Hepatocyte (in vitro differentiated cells): Measurements from ENCODE around the gene LRMDA. TPM values are rescaled to one million over a fixed set of nuclear protein-coding genes. Genes with fewer than 3 reads are reported as not detected.

Source experiments
- DNase-seq: peaks from one replicate; pipeline ENCODE4 v3.0.0-alpha.2; 2016; ENCODE audit warnings: low spot score
- H2AFZ ChIP-seq: fragments of 200-600 bp; sonication (generic); 2 replicates; pipeline ENCODE4 v1.6.0; 2016; ENCODE audit warnings: antibody characterized with exemption, mild to moderate bottlenecking
- H3K27ac ChIP-seq: fragments of 200-600 bp; sonication (generic); 2 replicates; pipeline ENCODE4 v1.5.1; 2016; ENCODE audit warnings: mild to moderate bottlenecking
- H3K27me3 ChIP-seq: fragments of 200-600 bp; sonication (generic); 2 replicates; pipeline ENCODE4 v1.6.1; 2016
- H3K36me3 ChIP-seq: fragments of 200-600 bp; sonication (generic); replicated peaks from 2 replicates; pipeline ENCODE4 v1.5.1; 2016; ENCODE audit warnings: low read depth; ENCODE audit not compliant: insufficient read depth
- H3K4me1 ChIP-seq: fragments of 200-600 bp; sonication (generic); 2 replicates; pipeline ENCODE4 v1.5.1; 2016; ENCODE audit warnings: mild to moderate bottlenecking, moderate library complexity; ENCODE audit not compliant: insufficient read depth
- H3K4me2 ChIP-seq: fragments of 200-600 bp; sonication (generic); 2 replicates; pipeline ENCODE4 v1.6.0; 2016
- H3K4me3 ChIP-seq: fragments of 200-600 bp; sonication (generic); 2 replicates; pipeline ENCODE4 v1.5.1; 2016; ENCODE audit warnings: mild to moderate bottlenecking
- H3K79me2 ChIP-seq: fragments of 200-600 bp; sonication (generic); 2 replicates; pipeline ENCODE4 v1.6.0; 2017; ENCODE audit warnings: mild to moderate bottlenecking
- H3K9me2 ChIP-seq: fragments of 200-600 bp; sonication (generic); replicated peaks from 2 replicates; pipeline ENCODE4 v1.6.0; 2017; ENCODE audit warnings: mild to moderate bottlenecking; ENCODE audit not compliant: insufficient read depth
- H3K9me3 ChIP-seq: fragments of 200-600 bp; sonication (generic); 2 replicates; pipeline ENCODE4 v1.5.1; 2016; ENCODE audit warnings: low read depth, mild to moderate bottlenecking
- H4K20me1 ChIP-seq: fragments of 200-600 bp; sonication (generic); 2 replicates; pipeline ENCODE4 v1.6.0; 2016; ENCODE audit warnings: mild to moderate bottlenecking; ENCODE audit not compliant: insufficient read depth, poor library complexity, severe bottlenecking
- EZH2 ChIP-seq: fragments of 200-600 bp; sonication (generic); IDR thresholded peaks from 2 replicates; pipeline ENCODE4 v1.6.1; 2016; ENCODE audit warnings: antibody characterized with exemption, mild to moderate bottlenecking, borderline replicate concordance
- EZH2phosphoT487 ChIP-seq: fragments of 200-600 bp; sonication (generic); IDR thresholded peaks from one replicate; pipeline ENCODE4 v1.6.1; 2018; ENCODE audit warnings: antibody characterized with exemption, mild to moderate bottlenecking, low read depth, moderate library complexity; ENCODE audit not compliant: unreplicated experiment, severe bottlenecking
- WGBS: methylation state at CpG from one replicate; pipeline ENCODE4 v1.1.6; 2016; ENCODE audit warnings: low lambda C conversion rate; ENCODE audit errors: missing lambda C conversion rate; 5-methylcytosine and 5-hydroxymethylcytosine counted together
- polyA plus RNA-seq: library from polyadenylated mRNA; unstranded; fragments of >200 nt; fragmentation: Nextera tagmentation; extraction: Ambion mirVana; gene quantifications from 2 replicates; pipeline ENCODE4 v1.2.1, GENCODE V29; 2016
- total RNA-seq: library from RNA; depleted of rRNA; stranded (reverse); fragments of >200 nt; gene quantifications from 2 replicates; pipeline ENCODE4 v1.2.3, GENCODE V29; 2014
- TF ChIP-seq, protein P1 (sequence below): fragments of 200-600 bp; sonication (generic); IDR thresholded peaks from 2 replicates; pipeline ENCODE4 v1.5.1; 2016; ENCODE audit warnings: antibody characterized with exemption, mild to moderate bottlenecking; ENCODE audit not compliant: poor library complexity

Gene LRMDA
- total and polyA plus RNA-seq, 2 experiments from 2014 or later: 5.6 to 15.7 TPM

DNA sequence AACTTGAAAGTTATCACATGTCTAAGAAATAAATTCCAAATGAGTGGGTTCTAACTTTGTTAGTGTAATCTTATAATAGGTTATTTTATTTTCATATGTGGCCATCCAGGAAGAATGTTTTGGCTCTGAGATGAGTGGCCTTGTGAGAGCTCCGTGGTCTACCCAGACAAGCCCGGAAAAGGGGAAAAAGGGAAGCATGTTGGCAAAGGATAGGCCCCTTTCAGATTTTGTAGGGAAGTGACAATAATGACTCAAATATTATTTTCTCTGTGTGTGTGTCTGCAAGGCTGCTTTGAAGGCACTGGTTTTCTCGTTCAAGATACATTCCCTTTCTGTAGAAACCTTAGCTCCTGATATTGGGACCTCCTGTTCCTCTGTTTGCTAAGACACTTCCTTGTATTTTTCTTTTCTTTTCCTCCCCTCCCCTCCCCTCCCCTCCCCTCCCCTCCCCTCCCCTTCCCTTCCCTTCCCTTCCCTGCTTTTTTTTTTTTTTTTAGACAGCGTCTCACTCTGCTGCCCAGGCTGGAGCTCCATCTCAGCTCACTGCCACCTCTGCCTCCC lies 240.8 kb downstream of the LRMDA start:
- TF ChIP-seq EZH2 (no peak), EZH2phosphoT487 (no peak)
- TF ChIP-seq, protein P1, sequence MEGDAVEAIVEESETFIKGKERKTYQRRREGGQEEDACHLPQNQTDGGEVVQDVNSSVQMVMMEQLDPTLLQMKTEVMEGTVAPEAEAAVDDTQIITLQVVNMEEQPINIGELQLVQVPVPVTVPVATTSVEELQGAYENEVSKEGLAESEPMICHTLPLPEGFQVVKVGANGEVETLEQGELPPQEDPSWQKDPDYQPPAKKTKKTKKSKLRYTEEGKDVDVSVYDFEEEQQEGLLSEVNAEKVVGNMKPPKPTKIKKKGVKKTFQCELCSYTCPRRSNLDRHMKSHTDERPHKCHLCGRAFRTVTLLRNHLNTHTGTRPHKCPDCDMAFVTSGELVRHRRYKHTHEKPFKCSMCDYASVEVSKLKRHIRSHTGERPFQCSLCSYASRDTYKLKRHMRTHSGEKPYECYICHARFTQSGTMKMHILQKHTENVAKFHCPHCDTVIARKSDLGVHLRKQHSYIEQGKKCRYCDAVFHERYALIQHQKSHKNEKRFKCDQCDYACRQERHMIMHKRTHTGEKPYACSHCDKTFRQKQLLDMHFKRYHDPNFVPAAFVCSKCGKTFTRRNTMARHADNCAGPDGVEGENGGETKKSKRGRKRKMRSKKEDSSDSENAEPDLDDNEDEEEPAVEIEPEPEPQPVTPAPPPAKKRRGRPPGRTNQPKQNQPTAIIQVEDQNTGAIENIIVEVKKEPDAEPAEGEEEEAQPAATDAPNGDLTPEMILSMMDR: no peak
- Histone ChIP-seq H4K20me1 (no peaks in the 10 kb centered on the region), H3K79me2 (no peaks in the 10 kb centered on the region), H3K4me2 (no peak overlapping the region), H3K4me1 (no peaks in the 10 kb centered on the region), H3K9me3 (no peaks in the 10 kb centered on the region), H3K27ac (no peak overlapping the region), H3K9me2 (no peaks in the 10 kb centered on the region), H2AFZ (no peak overlapping the region), H3K4me3 (no peak overlapping the region), H3K36me3 (no peaks in the 10 kb centered on the region), H3K27me3 (no peaks in the 10 kb centered on the region)
- DNase-seq: no peak
- 94% methylated on average over 4 of the region's 4 CpGs for WGBS

DNA sequence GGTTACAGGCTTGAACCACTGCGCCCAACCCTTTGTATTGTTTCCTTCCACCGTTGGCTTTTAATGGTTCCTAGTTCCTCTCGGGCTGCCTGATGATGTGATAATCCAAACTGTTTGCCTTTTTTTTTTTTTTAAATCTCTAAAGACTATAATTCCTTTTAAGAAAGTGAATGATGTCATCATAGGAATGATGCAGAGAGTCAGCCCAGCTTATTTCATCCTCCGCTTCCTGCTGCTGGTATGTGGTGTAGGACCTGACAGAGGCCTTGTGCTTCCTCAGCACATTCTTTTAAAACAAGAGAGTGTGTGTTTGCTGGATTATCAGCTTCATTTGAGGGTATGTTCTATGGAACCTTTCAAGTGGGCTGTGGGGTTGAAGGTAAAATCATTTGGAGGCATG lies 241.4 kb downstream of the LRMDA start:
- Histone ChIP-seq H3K79me2 (no peaks in the 10 kb centered on the region), H3K4me1 (no peaks in the 10 kb centered on the region), H3K27ac (no peak overlapping the region), H3K27me3 (no peaks in the 10 kb centered on the region), H3K4me3 (no peak overlapping the region), H4K20me1 (no peaks in the 10 kb centered on the region), H2AFZ (no peak overlapping the region), H3K9me2 (no peaks in the 10 kb centered on the region), H3K9me3 (no peaks in the 10 kb centered on the region), H3K4me2 (no peak overlapping the region), H3K36me3 (no peaks in the 10 kb centered on the region)
- DNase-seq: peak; percentile 16
- WGBS: 62% methylated on average over 4 of the region's 4 CpGs
- TF ChIP-seq EZH2phosphoT487: no peak
- TF ChIP-seq, protein P1: no peak
- no peak for TF ChIP-seq EZH2

GRCh38 chr10:75677541-75677940 lies 246.1 kb downstream of the LRMDA start:
- 88% methylated on average over 3 of the region's 3 CpGs for WGBS
- Histone ChIP-seq H3K9me2 (no peaks in the 10 kb centered on the region), H3K36me3 (no peaks in the 10 kb centered on the region), H3K9me3 (no peaks in the 10 kb centered on the region), H3K4me3 (no peak overlapping the region), H3K27me3 (no peaks in the 10 kb centered on the region), H4K20me1 (no peaks in the 10 kb centered on the region), H3K4me2 (no peak overlapping the region), H3K79me2 (no peaks in the 10 kb centered on the region), H2AFZ (no peak overlapping the region), H3K27ac (no peak overlapping the region), H3K4me1 (no peaks in the 10 kb centered on the region)
- TF ChIP-seq EZH2 (no peak), EZH2phosphoT487 (no peak)
- TF ChIP-seq, protein P1: no peak
- no peak for DNase-seq
